ENCODE results near the gene LRCH4. TPM values are rescaled to one million over a fixed set of nuclear protein-coding genes. Genes with fewer than 3 reads are reported as not detected.
"Not testable (repeated sequence)": the region's sequence is repeated elsewhere in the genome, so short reads cannot be mapped to it uniquely, and the experiment has no call there.

LRCH4 gene
- total and polyA plus RNA-seq, 5 donors, result 29.0 to 36.0 (median 33.4) TPM

GRCh38 chr7:100552532-100552931 is 33.4 kb downstream of the LRCH4 start:
- intact Hi-C loops (cut with DNase I), result no loop called here
- 99% methylated on average over 2 of the region's 2 CpGs for WGBS
- no peaks in the 10 kb centered on the region for H3K27me3 ChIP-seq (ENCODE audit: control insufficient read depth, insufficient read depth)
- no peak overlapping the region for H3K4me3 ChIP-seq (ENCODE audit: low read length)
- no peaks in the 10 kb centered on the region for H3K9me3 ChIP-seq (ENCODE audit: control insufficient read depth, low read length)
- H3K27ac ChIP-seq (ENCODE audit: low read length), result no peak overlapping the region
- H3K4me1 ChIP-seq (ENCODE audit: control insufficient read depth, insufficient read depth, low read length), result peaks cover 13% of the 10 kb centered on the region
- ATAC-seq, result no peak
- DNase-seq, result no peak

GRCh38 chr7:100548446-100548845 is 37.5 kb downstream of the LRCH4 start:
- DNase-seq; ATAC-seq; H3K9me3 ChIP-seq (ENCODE audit: control insufficient read depth, low read length); H3K4me3 ChIP-seq (ENCODE audit: low read length); H3K27me3 ChIP-seq (ENCODE audit: control insufficient read depth, insufficient read depth): not testable (repeated sequence)
- Histone ChIP-seq H3K4me1 (ENCODE audit: control insufficient read depth, insufficient read depth, low read length) (peaks cover 28% of the 10 kb centered on the region), H3K27ac (ENCODE audit: low read length) (peak overlapping the region; percentile 84)
- intact Hi-C loops (cut with DNase I), result loop anchor here in 1 of 4 donors (5.0 kb wide), 1 partner anchor 71 kb away; the partner anchor contains the start of gene TSC22D4
- 67% methylated on average over 5 of the region's 5 CpGs for WGBS

GRCh38 chr7:100547872-100548271 is 38.1 kb downstream of the LRCH4 start:
- peaks cover 28% of the 10 kb centered on the region for H3K4me1 ChIP-seq (ENCODE audit: control insufficient read depth, insufficient read depth, low read length)
- H3K27ac ChIP-seq (ENCODE audit: low read length), result peak overlapping the region; percentile 89
- intact Hi-C loops (cut with DNase I), result loop anchor here in 1 of 4 donors (5.0 kb wide), 1 partner anchor 71 kb away; the partner anchor contains the start of gene TSC22D4
- H3K27me3 ChIP-seq (ENCODE audit: control insufficient read depth, insufficient read depth), result no peaks in the 10 kb centered on the region
- H3K9me3 ChIP-seq (ENCODE audit: control insufficient read depth, low read length), result no peaks in the 10 kb centered on the region
- no peak for DNase-seq
- H3K4me3 ChIP-seq (ENCODE audit: low read length), result no peak overlapping the region
- WGBS, result 7% methylated on average over 2 of the region's 2 CpGs
- ATAC-seq, result peak; percentile 34 to 41

DNA sequence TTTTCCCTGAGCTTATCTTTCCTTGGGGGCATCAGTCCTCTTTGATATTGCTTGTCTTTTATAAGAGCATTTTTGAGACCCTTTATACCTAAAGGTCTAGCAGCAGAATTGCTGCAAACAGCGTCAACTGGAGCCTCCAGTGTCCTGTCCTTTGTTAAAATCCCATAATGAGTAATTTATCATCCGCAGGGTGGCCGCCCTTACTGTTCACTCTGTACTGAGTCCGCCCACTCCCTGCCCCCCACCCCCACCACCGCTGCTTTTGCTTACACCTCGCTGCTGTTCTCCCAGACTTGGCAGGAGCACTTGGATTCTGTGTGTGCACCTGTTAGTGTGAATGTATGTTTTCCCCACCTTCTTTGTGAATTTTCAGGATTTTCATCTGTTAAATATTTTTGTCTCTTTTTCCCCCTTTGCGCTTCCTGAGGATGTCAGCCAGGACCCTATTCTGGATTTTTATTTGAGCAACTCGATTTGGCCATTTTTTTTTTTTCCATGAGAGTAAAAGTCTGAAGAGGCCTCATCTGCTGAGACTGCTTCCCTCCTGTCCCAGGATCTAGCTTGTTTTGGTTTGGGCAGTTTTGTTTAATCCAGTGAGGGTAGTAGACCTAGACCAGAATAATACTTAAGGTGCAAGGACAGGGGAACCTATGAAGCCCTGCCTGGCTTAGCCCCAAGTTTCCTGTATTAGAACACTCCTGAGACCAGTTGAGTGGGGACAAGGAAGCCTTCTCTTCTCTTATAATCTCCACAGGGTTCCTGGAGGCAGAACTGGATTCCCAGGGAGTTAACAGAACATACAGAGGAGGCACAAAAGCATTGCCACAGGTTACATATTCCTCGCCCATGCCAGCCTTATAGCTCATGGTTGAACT is 38.8 kb downstream of the LRCH4 start:
- DNase-seq (no peak), ATAC-seq (no peak)
- Histone ChIP-seq H3K9me3 (ENCODE audit: control insufficient read depth, low read length) (no peaks in the 10 kb centered on the region), H3K4me3 (ENCODE audit: low read length) (no peak overlapping the region), H3K4me1 (ENCODE audit: control insufficient read depth, insufficient read depth, low read length) (peaks cover 28% of the 10 kb centered on the region), H3K27me3 (ENCODE audit: control insufficient read depth, insufficient read depth) (no peaks in the 10 kb centered on the region), H3K27ac (ENCODE audit: low read length) (peak overlapping the region; percentile 97)
- 59% methylated on average over 9 of the region's 9 CpGs for WGBS
- intact Hi-C loops (cut with DNase I), result loop anchor here in 1 of 4 donors (5.0 kb wide), 1 partner anchor 70 kb away; the partner anchor contains the start of gene TSC22D4

- intact Hi-C loops (cut with DNase I), result loop anchor here in 1 of 4 donors (5.0 kb wide), 1 partner anchor 69 kb away; the partner anchor contains the start of gene TSC22D4
- Histone ChIP-seq H3K9me3 (ENCODE audit: control insufficient read depth, low read length) (no peaks in the 10 kb centered on the region), H3K4me1 (ENCODE audit: control insufficient read depth, insufficient read depth, low read length) (peaks cover 28% of the 10 kb centered on the region), H3K4me3 (ENCODE audit: low read length) (no peak overlapping the region), H3K27me3 (ENCODE audit: control insufficient read depth, insufficient read depth) (no peaks in the 10 kb centered on the region), H3K27ac (ENCODE audit: low read length) (peak overlapping the region; percentile 97)
- ATAC-seq, result peak; percentile 31 to 44
- WGBS, result 51% methylated on average over 10 of the region's 10 CpGs
- no peak for DNase-seq
Observed at GRCh38 chr7:100546129-100546925, 39.6 kb downstream of the LRCH4 start.

DNA sequence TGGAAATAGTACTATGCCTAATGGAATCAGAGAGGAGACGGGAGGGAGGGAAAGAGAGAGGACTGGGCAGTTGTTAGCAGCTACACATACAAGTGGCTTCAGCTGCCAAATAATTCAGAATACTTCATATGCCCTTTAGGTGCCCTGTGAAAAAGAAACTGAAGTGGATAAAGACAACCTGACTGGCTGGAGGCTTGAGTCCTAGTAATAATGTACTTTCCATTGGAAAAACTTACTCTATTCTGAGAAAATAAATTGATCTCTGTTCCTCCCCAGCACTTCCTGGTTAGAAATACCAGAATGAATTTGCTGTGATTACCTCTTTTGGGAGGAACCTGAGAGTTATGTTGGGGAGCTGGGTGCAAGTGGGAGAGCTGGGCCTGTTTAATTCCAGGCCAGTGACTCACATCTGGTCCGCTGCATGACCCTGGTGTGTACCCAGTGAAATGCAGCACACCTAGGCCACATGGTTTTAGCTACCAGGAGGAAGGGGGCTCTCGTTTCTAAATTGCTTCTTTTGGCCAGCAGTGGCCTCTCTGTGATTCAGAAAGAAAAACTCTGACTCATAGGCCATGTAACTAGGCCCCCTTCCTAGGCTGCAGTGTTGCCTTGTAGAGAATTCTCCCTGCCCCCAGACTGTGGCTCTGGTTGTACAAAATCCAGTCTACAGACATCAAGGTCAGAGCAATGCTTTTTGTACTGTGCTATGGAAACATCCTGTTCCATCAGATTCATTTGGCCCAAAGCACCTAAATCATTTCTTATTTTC is 40.4 kb downstream of the LRCH4 start:
- DNase-seq, result no peak
- 33% methylated on average over 3 of the region's 3 CpGs for WGBS
- intact Hi-C loops (cut with DNase I), result loop anchor here in 1 of 4 donors (5.0 kb wide), 1 partner anchor 68 kb away; the partner anchor contains the start of gene TSC22D4
- no peaks in the 10 kb centered on the region for H3K27me3 ChIP-seq (ENCODE audit: control insufficient read depth, insufficient read depth)
- H3K4me1 ChIP-seq (ENCODE audit: control insufficient read depth, insufficient read depth, low read length), result peaks cover 28% of the 10 kb centered on the region
- H3K9me3 ChIP-seq (ENCODE audit: control insufficient read depth, low read length), result no peaks in the 10 kb centered on the region
- no peak overlapping the region for H3K4me3 ChIP-seq (ENCODE audit: low read length)
- peak overlapping the region; percentile 97 for H3K27ac ChIP-seq (ENCODE audit: low read length)
- ATAC-seq, result peak; percentile 80 to 90

DNA sequence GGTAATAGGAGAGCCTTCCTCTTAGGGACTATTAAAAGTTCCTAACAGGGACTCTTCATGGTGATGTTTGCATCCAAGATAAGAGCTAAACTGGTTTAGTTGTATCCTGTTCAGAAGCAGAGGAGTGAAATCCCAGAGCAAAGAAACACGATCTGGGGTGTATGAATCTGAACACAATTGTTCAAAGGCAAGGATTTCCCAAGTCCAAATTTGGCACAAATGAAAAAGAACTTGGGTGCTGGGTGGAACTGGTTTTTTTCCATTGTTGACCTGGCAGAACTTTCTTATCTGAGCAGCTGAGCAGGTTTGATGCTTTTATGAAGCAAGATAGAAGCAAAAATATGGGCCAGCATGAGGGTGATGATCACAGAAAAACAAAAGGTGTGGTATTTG is 41.0 kb downstream of the LRCH4 start:
- DNase-seq (no peak), ATAC-seq (peak; percentile 4 to 38)
- intact Hi-C loops (cut with DNase I), result loop anchor here in 1 of 4 donors (5.0 kb wide), 1 partner anchor 68 kb away; the partner anchor contains the start of gene TSC22D4
- no peaks in the 10 kb centered on the region for H3K9me3 ChIP-seq (ENCODE audit: control insufficient read depth, low read length)
- no peaks in the 10 kb centered on the region for H3K27me3 ChIP-seq (ENCODE audit: control insufficient read depth, insufficient read depth)
- H3K27ac ChIP-seq (ENCODE audit: low read length), result peak overlapping the region; percentile 97
- no peak overlapping the region for H3K4me3 ChIP-seq (ENCODE audit: low read length)
- peaks cover 32% of the 10 kb centered on the region for H3K4me1 ChIP-seq (ENCODE audit: control insufficient read depth, insufficient read depth, low read length)
- WGBS, result 18% methylated on average over 1 of the region's 1 CpG

DNA sequence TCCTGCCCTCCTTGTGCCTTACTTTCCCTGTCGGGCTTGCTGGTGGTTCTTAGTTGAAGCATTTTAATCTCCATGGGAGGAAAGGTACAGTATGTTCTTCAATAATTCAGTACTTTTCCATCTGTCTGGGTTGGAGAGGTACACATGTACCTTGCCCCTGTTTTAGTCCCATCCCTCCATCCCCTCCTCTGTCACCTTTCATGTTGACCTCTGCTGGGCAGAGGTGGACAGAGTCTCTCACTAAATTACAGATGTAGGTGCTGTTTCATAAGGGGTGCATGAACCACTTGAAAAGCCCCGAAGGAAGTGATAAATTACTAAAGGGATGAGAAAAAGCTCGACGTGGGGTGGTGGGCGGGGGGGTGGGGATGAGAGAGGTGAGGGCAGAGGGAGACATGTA is 41.5 kb downstream of the LRCH4 start:
- Histone ChIP-seq H3K4me1 (ENCODE audit: control insufficient read depth, insufficient read depth, low read length) (peaks cover 32% of the 10 kb centered on the region), H3K4me3 (ENCODE audit: low read length) (no peak overlapping the region), H3K27me3 (ENCODE audit: control insufficient read depth, insufficient read depth) (no peaks in the 10 kb centered on the region), H3K27ac (ENCODE audit: low read length) (peak overlapping the region; percentile 97), H3K9me3 (ENCODE audit: control insufficient read depth, low read length) (no peaks in the 10 kb centered on the region)
- ATAC-seq (no peak), DNase-seq (no peak)
- intact Hi-C loops (cut with DNase I), result no loop called here
- 33% methylated on average over 5 of the region's 5 CpGs for WGBS

DNA sequence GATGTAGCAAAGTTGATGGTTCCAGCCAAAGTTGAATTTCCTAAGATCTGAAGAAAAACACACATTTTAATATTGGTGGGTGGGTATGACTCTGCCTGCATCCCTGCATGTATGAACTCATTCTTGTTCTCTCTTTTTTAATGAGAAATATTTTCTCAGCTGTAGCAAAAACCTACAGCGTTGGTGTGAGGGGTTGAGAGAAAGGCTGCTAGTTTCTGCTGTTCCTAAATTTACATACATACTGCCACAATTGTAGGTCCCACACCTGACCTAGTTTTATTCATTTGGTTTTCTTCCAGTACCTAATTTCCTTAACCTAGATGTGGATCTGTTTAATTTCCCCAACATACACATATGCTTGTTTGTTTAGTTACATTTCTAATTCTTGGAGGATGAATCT is 42.3 kb downstream of the LRCH4 start:
- Histone ChIP-seq H3K9me3 (ENCODE audit: control insufficient read depth, low read length) (no peaks in the 10 kb centered on the region), H3K4me3 (ENCODE audit: low read length) (no peak overlapping the region), H3K27ac (ENCODE audit: low read length) (no peak overlapping the region), H3K27me3 (ENCODE audit: control insufficient read depth, insufficient read depth) (no peaks in the 10 kb centered on the region), H3K4me1 (ENCODE audit: control insufficient read depth, insufficient read depth, low read length) (peaks cover 28% of the 10 kb centered on the region)
- ATAC-seq (no peak), DNase-seq (no peak)
- intact Hi-C loops (cut with DNase I), result no loop called here
- 65% methylated on average over 1 of the region's 1 CpG for WGBS

DNA sequence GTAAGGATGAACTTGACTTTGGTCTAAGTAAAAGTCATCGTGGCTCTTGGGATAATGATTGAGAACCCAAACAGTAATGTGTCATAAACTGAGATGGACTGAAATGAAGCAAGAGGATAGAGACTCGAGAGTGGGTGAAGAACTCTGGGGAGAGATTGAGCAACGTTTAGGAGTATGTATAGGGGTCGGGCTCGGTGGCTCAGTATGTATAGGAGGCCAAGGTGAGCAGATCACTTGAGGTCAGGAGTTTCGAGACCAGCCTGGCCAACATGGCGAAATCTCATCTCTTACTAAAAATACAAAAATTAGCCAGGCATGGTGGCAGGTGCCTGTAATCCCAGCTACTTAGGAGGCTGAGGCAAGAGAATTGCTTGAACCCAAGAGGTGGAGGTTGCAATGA is 44.6 kb downstream of the LRCH4 start:
- 84% methylated on average over 7 of the region's 7 CpGs for WGBS
- H3K27me3 ChIP-seq (ENCODE audit: control insufficient read depth, insufficient read depth); H3K27ac ChIP-seq (ENCODE audit: low read length); H3K9me3 ChIP-seq (ENCODE audit: control insufficient read depth, low read length); intact Hi-C loops (cut with DNase I); H3K4me3 ChIP-seq (ENCODE audit: low read length); DNase-seq; ATAC-seq: not testable (repeated sequence)
- H3K4me1 ChIP-seq (ENCODE audit: control insufficient read depth, insufficient read depth, low read length), result peaks cover 12% of the 10 kb centered on the region

Data from right cardiac atrium (tissue), 5 donors.